ENCODE data around the gene ZNF28. TPM values are rescaled to one million over a fixed set of nuclear protein-coding genes. Genes with fewer than 3 reads are reported as not detected.
"Not testable (repeated sequence)": the region's sequence is repeated elsewhere in the genome, so short reads cannot be mapped to it uniquely, and the experiment has no call there.

The ZNF28 gene
- total and polyA plus RNA-seq, 2 experiments from 2014 or later = 11.6 to 11.7 TPM

GRCh38 chr19:52786078-52786463 is 35.4 kb downstream of the ZNF28 start:
- TF ChIP-seq CTCF (IDR thresholded peaks at IDR 0.05; ENCODE audit: low read depth, low read length) = no peak
- no peaks in the 10 kb centered on the region for H3K36me3 ChIP-seq
- no peak overlapping the region for H3K27ac ChIP-seq
- no peaks in the 10 kb centered on the region for H3K4me1 ChIP-seq (ENCODE audit: low read depth)
- no peaks in the 10 kb centered on the region for H3K9me3 ChIP-seq (ENCODE audit: low read depth)
- peak in 1 of 2 donors; percentile 6 for DNase-seq (ENCODE audit: low read depth in 1 of 2, low spot score in 1 of 2)
- no peaks in the 10 kb centered on the region for H3K27me3 ChIP-seq
- H3K4me3 ChIP-seq = peak overlapping the region; percentile 79

- Histone ChIP-seq H3K27me3 (no peaks in the 10 kb centered on the region), H3K36me3 (no peaks in the 10 kb centered on the region), H3K9me3 (ENCODE audit: low read depth) (no peaks in the 10 kb centered on the region), H3K27ac (no peak overlapping the region), H3K4me1 (ENCODE audit: low read depth) (no peaks in the 10 kb centered on the region), H3K4me3 (peak overlapping the region; percentile 79)
- no peak for TF ChIP-seq CTCF (IDR thresholded peaks at IDR 0.05; ENCODE audit: low read depth, low read length)
- no peak for DNase-seq (ENCODE audit: low read depth in 1 of 2, low spot score in 1 of 2)
Measured at GRCh38 chr19:52785506-52785905, 35.9 kb downstream of the ZNF28 start.

- not testable (repeated sequence) for H3K4me3 ChIP-seq; H3K27ac ChIP-seq; H3K4me1 ChIP-seq (ENCODE audit: low read depth); DNase-seq (ENCODE audit: low read depth in 1 of 2, low spot score in 1 of 2); H3K9me3 ChIP-seq (ENCODE audit: low read depth); H3K27me3 ChIP-seq; H3K36me3 ChIP-seq
Measured at GRCh38 chr19:52782864-52783263, 38.6 kb downstream of the ZNF28 start.

GRCh38 chr19:52778811-52779210 is 42.6 kb downstream of the ZNF28 start:
- Histone ChIP-seq H3K27me3 (no peaks in the 10 kb centered on the region), H3K4me3 (no peak overlapping the region), H3K36me3 (no peaks in the 10 kb centered on the region), H3K4me1 (ENCODE audit: low read depth) (no peaks in the 10 kb centered on the region), H3K27ac (no peak overlapping the region), H3K9me3 (ENCODE audit: low read depth) (no peaks in the 10 kb centered on the region)
- no peak for TF ChIP-seq CTCF (IDR thresholded peaks at IDR 0.05; ENCODE audit: low read depth, low read length)
- no peak for DNase-seq (ENCODE audit: low read depth in 1 of 2, low spot score in 1 of 2)

GRCh38 chr19:52756447-52756846 is 65.0 kb downstream of the ZNF28 start:
- H3K36me3 ChIP-seq, H3K4me3 ChIP-seq: not testable (repeated sequence)

GRCh38 chr19:52749780-52750179 is 71.7 kb downstream of the ZNF28 start:
- no peak overlapping the region for H3K27ac ChIP-seq
- DNase-seq (ENCODE audit: low read depth in 1 of 2, low spot score in 1 of 2) = no peak
- no peaks in the 10 kb centered on the region for H3K27me3 ChIP-seq
- no peaks in the 10 kb centered on the region for H3K9me3 ChIP-seq (ENCODE audit: low read depth)
- H3K4me1 ChIP-seq (ENCODE audit: low read depth) = no peaks in the 10 kb centered on the region
- H3K4me3 ChIP-seq = no peak overlapping the region
- no peaks in the 10 kb centered on the region for H3K36me3 ChIP-seq
- no peak for TF ChIP-seq CTCF (IDR thresholded peaks at IDR 0.05; ENCODE audit: low read depth, low read length)

More at GRCh38 chr19:52756447-52756846, 65.0 kb downstream of the ZNF28 start:
- not testable (repeated sequence) for DNase-seq (ENCODE audit: low read depth in 1 of 2, low spot score in 1 of 2); H3K27me3 ChIP-seq; H3K9me3 ChIP-seq (ENCODE audit: low read depth); H3K4me1 ChIP-seq (ENCODE audit: low read depth); H3K27ac ChIP-seq
